Measurements from ENCODE around the gene NRXN2. TPM values are rescaled to one million over a fixed set of nuclear protein-coding genes. Genes with fewer than 3 reads are reported as not detected.
A peak's percentile ranks its signal among the peaks of the same experiment; 100 is the strongest.

NRXN2 gene
- polyA plus RNA-seq, 3 donors: 0.07 TPM; not detected in 2

GRCh38 chr11:64679846-64680245 lies 43.2 kb downstream of the NRXN2 start:
- TF ChIP-seq CTCF (IDR thresholded peaks at IDR 0.05): no peak
- Histone ChIP-seq H2AFZ (ENCODE audit: insufficient read depth, low read depth, low read length, poor library complexity, severe bottlenecking) (no peak overlapping the region), H3K9me3 (replicated peaks in 1 of 2; ENCODE audit: control insufficient read depth in 1 of 2, insufficient read depth in 1 of 2, low read length in 2 of 2) (no peaks in the 10 kb centered on the region), H3K4me2 (replicated peaks; ENCODE audit: extremely low read depth, low read length, poor library complexity, severe bottlenecking) (no peak overlapping the region), H3K27me3 (ENCODE audit: control insufficient read depth in 2 of 2, insufficient read depth in 2 of 2, low read length in 2 of 2) (no peaks in the 10 kb centered on the region), H4K20me1 (ENCODE audit: insufficient read depth, low read length) (no peaks in the 10 kb centered on the region), H3K27ac (ENCODE audit: low read depth in 1 of 2, low read length in 2 of 2) (no peak overlapping the region), H3K4me1 (ENCODE audit: control insufficient read depth in 1 of 2, insufficient read depth in 2 of 2, low read length in 2 of 2) (peaks cover 18 to 19% of the 10 kb centered on the region in 2 donors), H3K4me3 (replicated peaks in 1 of 3; ENCODE audit: low read depth in 2 of 3, low read length in 3 of 3) (no peak overlapping the region), H3K9ac (ENCODE audit: insufficient read depth, low read length, poor library complexity, severe bottlenecking) (no peak overlapping the region), H3K79me2 (ENCODE audit: insufficient read depth, low read length) (no peaks in the 10 kb centered on the region), H3K36me3 (replicated peaks in 1 of 2; ENCODE audit: control insufficient read depth in 1 of 2, insufficient read depth in 2 of 2, low read length in 2 of 2) (no peaks in the 10 kb centered on the region)
- Mint-ChIP-seq H3K4me3 (no peak overlapping the region), H3K27me3 (ENCODE audit: low read depth in 3 of 3) (peaks cover 0 to 13% (median 11%) of the 10 kb centered on the region in 3 donors), H3K9me3 (no peaks in the 10 kb centered on the region), H3K4me1 (peaks cover 27% of the 10 kb centered on the region), H3K27ac (peak overlapping the region in 1 of 7 donors; percentile 68), H3K36me3 (no peaks in the 10 kb centered on the region)
- WGBS (ENCODE audit: insufficient coverage): 0% methylated on average over 1 of the region's 2 CpGs
- intact Hi-C loops (cut with micrococcal nuclease): no loop called here
- no peak for DNase-seq

- Mint-ChIP-seq H3K27ac (no peak overlapping the region), H3K27me3 (ENCODE audit: low read depth in 3 of 3) (peaks cover 0 to 12% (median 11%) of the 10 kb centered on the region in 3 donors), H3K36me3 (no peaks in the 10 kb centered on the region), H3K4me3 (no peak overlapping the region), H3K9me3 (no peaks in the 10 kb centered on the region), H3K4me1 (peaks cover 38% of the 10 kb centered on the region)
- Histone ChIP-seq H4K20me1 (ENCODE audit: insufficient read depth, low read length) (no peaks in the 10 kb centered on the region), H3K9ac (ENCODE audit: insufficient read depth, low read length, poor library complexity, severe bottlenecking) (no peak overlapping the region), H3K4me3 (replicated peaks in 1 of 3; ENCODE audit: low read depth in 2 of 3, low read length in 3 of 3) (no peak overlapping the region), H2AFZ (ENCODE audit: insufficient read depth, low read depth, low read length, poor library complexity, severe bottlenecking) (no peak overlapping the region), H3K79me2 (ENCODE audit: insufficient read depth, low read length) (no peaks in the 10 kb centered on the region), H3K4me2 (replicated peaks; ENCODE audit: extremely low read depth, low read length, poor library complexity, severe bottlenecking) (no peak overlapping the region), H3K27ac (ENCODE audit: low read depth in 1 of 2, low read length in 2 of 2) (no peak overlapping the region), H3K36me3 (replicated peaks in 1 of 2; ENCODE audit: control insufficient read depth in 1 of 2, insufficient read depth in 2 of 2, low read length in 2 of 2) (no peaks in the 10 kb centered on the region), H3K4me1 (ENCODE audit: control insufficient read depth in 1 of 2, insufficient read depth in 2 of 2, low read length in 2 of 2) (peaks cover 24 to 27% of the 10 kb centered on the region in 2 donors), H3K9me3 (replicated peaks in 1 of 2; ENCODE audit: control insufficient read depth in 1 of 2, insufficient read depth in 1 of 2, low read length in 2 of 2) (no peaks in the 10 kb centered on the region), H3K27me3 (ENCODE audit: control insufficient read depth in 2 of 2, insufficient read depth in 2 of 2, low read length in 2 of 2) (no peaks in the 10 kb centered on the region)
- no peak for TF ChIP-seq CTCF (IDR thresholded peaks at IDR 0.05)
- 100% methylated on average over 4 of the region's 6 CpGs for WGBS (ENCODE audit: insufficient coverage)
- intact Hi-C loops (cut with micrococcal nuclease): no loop called here
- DNase-seq: no peak
Observed at GRCh38 chr11:64677441-64678023, 45.5 kb downstream of the NRXN2 start.
